SK-N-SH (cell line): ENCODE results near the gene PIAS1.

Experiments
- EZH2phosphoT487 ChIP-seq: fragments of 200-600 bp; sonication (generic); IDR thresholded peaks from 2 replicates; pipeline ENCODE4 v1.6.1; 2017; ENCODE audit warnings: low read depth, mixed run types, mild to moderate bottlenecking, antibody characterized with exemption, moderate library complexity, borderline replicate concordance
- FOXJ3 ChIP-seq: sonication (generic); formaldehyde crosslinking; IDR thresholded peaks from 2 replicates; pipeline ENCODE4 v1.5.1; 2020; ENCODE audit warnings: mild to moderate bottlenecking, missing genetic modification reagents
- GABPA ChIP-seq: IDR thresholded peaks from 2 replicates; pipeline ENCODE4 v1.4.0; 2012; ENCODE audit warnings: low read depth, mild to moderate bottlenecking
- JUND ChIP-seq: IDR thresholded peaks from 2 replicates; pipeline ENCODE4 v1.4.0; 2012
- NFIC ChIP-seq: IDR thresholded peaks from 2 replicates; pipeline ENCODE4 v1.4.0; 2012; ENCODE audit warnings: borderline replicate concordance
- SIN3A ChIP-seq: IDR thresholded peaks from 2 replicates; pipeline ENCODE4 v1.6.1; 2012; ENCODE audit warnings: low read depth, mild to moderate bottlenecking, low read length, moderate library complexity, borderline replicate concordance
- TAF1 ChIP-seq: IDR thresholded peaks from 2 replicates; pipeline ENCODE4 v1.6.1; 2012; ENCODE audit warnings: low read depth, mild to moderate bottlenecking, low read length, moderate library complexity, borderline replicate concordance
- TF ChIP-seq, protein P1 (sequence below): fragments of 200-600 bp; sonication (generic); IDR thresholded peaks from 2 replicates; pipeline ENCODE4 v1.6.1; 2017; ENCODE audit warnings: antibody characterized with exemption, mild to moderate bottlenecking, moderate library complexity
- TF ChIP-seq, protein P2 (sequence below): IDR thresholded peaks from 2 replicates; pipeline ENCODE4 v1.4.0; 2012; ENCODE audit warnings: low read depth, borderline replicate concordance
- TF ChIP-seq, protein P3 (sequence below): IDR thresholded peaks from 2 replicates; pipeline ENCODE4 v1.6.1; 2012; ENCODE audit warnings: mild to moderate bottlenecking, low read depth, low read length, moderate library complexity

DNA sequence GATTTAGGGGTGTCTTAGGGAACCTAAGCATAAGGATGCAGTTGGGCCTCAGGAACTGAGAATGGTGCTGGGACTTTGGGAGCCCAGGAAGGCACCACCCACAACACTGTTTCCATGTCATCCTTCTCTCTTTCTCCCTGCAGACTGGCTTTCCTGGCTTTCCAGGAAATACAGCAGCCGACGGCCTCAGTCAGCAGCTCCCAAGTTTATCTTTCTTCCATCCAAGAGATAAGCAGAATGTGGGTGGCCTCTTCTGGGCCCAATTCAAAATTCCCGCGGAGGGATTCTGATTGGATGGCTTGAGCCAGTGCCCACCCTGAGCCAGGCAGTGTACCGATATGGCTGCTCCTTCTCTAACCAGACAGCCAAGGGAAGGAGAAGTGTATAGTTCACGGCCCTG, 179.9 kb downstream of the PIAS1 start:
- TF ChIP-seq NFIC (no peak), GABPA (no peak), JUND (no peak), TAF1 (no peak), FOXJ3 (CRISPR knock-in tag) (no peak), SIN3A (no peak), EZH2phosphoT487 (no peak)
- TF ChIP-seq, protein P1, sequence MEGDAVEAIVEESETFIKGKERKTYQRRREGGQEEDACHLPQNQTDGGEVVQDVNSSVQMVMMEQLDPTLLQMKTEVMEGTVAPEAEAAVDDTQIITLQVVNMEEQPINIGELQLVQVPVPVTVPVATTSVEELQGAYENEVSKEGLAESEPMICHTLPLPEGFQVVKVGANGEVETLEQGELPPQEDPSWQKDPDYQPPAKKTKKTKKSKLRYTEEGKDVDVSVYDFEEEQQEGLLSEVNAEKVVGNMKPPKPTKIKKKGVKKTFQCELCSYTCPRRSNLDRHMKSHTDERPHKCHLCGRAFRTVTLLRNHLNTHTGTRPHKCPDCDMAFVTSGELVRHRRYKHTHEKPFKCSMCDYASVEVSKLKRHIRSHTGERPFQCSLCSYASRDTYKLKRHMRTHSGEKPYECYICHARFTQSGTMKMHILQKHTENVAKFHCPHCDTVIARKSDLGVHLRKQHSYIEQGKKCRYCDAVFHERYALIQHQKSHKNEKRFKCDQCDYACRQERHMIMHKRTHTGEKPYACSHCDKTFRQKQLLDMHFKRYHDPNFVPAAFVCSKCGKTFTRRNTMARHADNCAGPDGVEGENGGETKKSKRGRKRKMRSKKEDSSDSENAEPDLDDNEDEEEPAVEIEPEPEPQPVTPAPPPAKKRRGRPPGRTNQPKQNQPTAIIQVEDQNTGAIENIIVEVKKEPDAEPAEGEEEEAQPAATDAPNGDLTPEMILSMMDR = no peak
- TF ChIP-seq, protein P2, sequence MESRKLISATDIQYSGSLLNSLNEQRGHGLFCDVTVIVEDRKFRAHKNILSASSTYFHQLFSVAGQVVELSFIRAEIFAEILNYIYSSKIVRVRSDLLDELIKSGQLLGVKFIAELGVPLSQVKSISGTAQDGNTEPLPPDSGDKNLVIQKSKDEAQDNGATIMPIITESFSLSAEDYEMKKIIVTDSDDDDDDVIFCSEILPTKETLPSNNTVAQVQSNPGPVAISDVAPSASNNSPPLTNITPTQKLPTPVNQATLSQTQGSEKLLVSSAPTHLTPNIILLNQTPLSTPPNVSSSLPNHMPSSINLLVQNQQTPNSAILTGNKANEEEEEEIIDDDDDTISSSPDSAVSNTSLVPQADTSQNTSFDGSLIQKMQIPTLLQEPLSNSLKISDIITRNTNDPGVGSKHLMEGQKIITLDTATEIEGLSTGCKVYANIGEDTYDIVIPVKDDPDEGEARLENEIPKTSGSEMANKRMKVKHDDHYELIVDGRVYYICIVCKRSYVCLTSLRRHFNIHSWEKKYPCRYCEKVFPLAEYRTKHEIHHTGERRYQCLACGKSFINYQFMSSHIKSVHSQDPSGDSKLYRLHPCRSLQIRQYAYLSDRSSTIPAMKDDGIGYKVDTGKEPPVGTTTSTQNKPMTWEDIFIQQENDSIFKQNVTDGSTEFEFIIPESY = no peak
- TF ChIP-seq, protein P3, sequence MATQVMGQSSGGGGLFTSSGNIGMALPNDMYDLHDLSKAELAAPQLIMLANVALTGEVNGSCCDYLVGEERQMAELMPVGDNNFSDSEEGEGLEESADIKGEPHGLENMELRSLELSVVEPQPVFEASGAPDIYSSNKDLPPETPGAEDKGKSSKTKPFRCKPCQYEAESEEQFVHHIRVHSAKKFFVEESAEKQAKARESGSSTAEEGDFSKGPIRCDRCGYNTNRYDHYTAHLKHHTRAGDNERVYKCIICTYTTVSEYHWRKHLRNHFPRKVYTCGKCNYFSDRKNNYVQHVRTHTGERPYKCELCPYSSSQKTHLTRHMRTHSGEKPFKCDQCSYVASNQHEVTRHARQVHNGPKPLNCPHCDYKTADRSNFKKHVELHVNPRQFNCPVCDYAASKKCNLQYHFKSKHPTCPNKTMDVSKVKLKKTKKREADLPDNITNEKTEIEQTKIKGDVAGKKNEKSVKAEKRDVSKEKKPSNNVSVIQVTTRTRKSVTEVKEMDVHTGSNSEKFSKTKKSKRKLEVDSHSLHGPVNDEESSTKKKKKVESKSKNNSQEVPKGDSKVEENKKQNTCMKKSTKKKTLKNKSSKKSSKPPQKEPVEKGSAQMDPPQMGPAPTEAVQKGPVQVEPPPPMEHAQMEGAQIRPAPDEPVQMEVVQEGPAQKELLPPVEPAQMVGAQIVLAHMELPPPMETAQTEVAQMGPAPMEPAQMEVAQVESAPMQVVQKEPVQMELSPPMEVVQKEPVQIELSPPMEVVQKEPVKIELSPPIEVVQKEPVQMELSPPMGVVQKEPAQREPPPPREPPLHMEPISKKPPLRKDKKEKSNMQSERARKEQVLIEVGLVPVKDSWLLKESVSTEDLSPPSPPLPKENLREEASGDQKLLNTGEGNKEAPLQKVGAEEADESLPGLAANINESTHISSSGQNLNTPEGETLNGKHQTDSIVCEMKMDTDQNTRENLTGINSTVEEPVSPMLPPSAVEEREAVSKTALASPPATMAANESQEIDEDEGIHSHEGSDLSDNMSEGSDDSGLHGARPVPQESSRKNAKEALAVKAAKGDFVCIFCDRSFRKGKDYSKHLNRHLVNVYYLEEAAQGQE = no peak
